ENCODE data around the gene SMPD3.

Gene SMPD3

GRCh38 chr16:68353366-68353765 lies 94.9 kb downstream of the SMPD3 start:
- in situ Hi-C loops (cut with MboI; ENCODE audit: low pct_unique_long_range_greater_than_20kb, low sequenced_read_pairs, unreplicated experiment) = no loop called here
- no peak for DNase-seq (ENCODE audit: low spot score)
- TF ChIP-seq CTCF (IDR thresholded peaks at IDR 0.05; ENCODE audit: extremely low read depth, insufficient read depth, missing control alignments) = no peak

DNA sequence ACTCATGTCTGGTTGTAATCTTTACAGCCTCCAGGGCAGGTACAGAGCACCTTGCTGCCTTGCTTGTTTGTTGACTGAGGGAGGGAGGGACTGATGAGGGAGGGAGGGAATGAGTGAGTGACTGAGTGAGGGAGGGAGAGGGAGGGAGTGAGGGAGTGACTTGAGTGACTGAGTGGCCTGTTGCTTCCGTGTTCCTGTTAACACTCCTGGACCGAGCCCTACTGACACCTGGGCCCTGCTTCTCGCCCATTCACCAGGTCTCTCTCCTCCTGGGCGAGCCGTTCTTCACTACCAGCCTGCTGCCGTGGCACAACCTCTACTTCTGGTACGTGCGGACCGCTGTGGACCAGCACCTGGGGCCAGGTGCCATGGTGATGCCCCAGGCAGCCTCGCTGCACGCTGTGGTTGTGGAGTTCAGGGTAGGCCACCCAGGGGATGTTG lies 96.3 kb downstream of the SMPD3 start:
- in situ Hi-C loops (cut with MboI; ENCODE audit: low pct_unique_long_range_greater_than_20kb, low sequenced_read_pairs, unreplicated experiment) = no loop called here
- TF ChIP-seq CTCF (IDR thresholded peaks at IDR 0.05; ENCODE audit: extremely low read depth, insufficient read depth, missing control alignments) = no peak
- no peak for DNase-seq (ENCODE audit: low spot score)

DNA sequence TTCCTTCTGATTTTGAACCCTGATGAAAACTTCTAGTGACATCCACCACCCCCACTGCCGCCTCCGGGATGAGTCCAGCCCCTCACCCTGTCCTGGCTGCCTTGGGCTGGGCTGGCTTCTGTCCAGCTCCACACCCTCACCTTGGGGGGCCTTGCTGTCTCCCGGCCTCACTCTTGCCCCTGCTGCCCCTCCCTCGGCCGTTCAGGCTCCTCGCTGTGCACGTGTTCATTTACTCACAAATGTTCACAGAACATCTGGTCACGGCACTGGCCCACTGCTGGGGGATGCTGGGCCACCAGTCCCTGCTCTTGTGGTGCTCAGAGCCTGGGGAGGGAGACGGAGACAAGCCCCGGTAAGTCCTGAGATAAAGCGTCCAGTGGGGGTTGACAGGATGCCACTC lies 96.8 kb downstream of the SMPD3 start:
- no peak for TF ChIP-seq CTCF (IDR thresholded peaks at IDR 0.05; ENCODE audit: extremely low read depth, insufficient read depth, missing control alignments)
- in situ Hi-C loops (cut with MboI; ENCODE audit: low pct_unique_long_range_greater_than_20kb, low sequenced_read_pairs, unreplicated experiment) = no loop called here
- DNase-seq (ENCODE audit: low spot score) = no peak

- no peak for TF ChIP-seq CTCF (IDR thresholded peaks at IDR 0.05; ENCODE audit: extremely low read depth, insufficient read depth, missing control alignments)
- in situ Hi-C loops (cut with MboI; ENCODE audit: low pct_unique_long_range_greater_than_20kb, low sequenced_read_pairs, unreplicated experiment) = no loop called here
- no peak for DNase-seq (ENCODE audit: low spot score)
Measured at GRCh38 chr16:68350813-68351350, 97.4 kb downstream of the SMPD3 start.

DNA sequence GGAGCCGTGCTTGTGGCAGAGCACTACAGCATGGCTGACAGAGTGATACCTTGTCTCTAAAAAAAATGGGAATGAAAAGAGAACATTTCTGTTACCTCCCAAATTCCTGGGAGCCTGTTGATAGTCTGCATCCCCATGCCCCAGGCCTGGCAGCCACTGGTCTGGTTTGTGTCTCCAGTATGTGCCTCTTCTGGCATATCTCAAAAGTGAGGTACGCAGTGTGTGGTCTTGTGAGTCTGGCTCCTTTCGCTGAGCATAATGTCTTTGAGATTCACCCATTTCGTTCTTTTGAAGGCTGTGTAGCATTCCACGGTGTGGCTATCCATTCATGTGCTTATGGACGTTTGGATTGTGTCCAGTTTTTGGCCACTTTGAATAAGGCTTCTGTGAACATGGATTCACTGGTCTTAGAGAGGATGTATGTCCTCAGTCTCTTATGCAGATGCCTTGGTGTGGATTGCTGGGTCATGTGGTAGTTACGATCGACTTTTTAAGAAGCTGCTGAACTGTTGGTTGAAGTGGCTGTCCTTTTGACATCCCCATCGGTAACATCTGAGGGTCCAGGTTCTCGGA lies 98.4 kb downstream of the SMPD3 start:
- no peak for TF ChIP-seq CTCF (IDR thresholded peaks at IDR 0.05; ENCODE audit: extremely low read depth, insufficient read depth, missing control alignments)
- DNase-seq (ENCODE audit: low spot score) = no peak
- in situ Hi-C loops (cut with MboI; ENCODE audit: low pct_unique_long_range_greater_than_20kb, low sequenced_read_pairs, unreplicated experiment) = no loop called here

GRCh38 chr16:68348639-68349445 lies 99.5 kb downstream of the SMPD3 start:
- no peak for DNase-seq (ENCODE audit: low spot score)
- in situ Hi-C loops (cut with MboI; ENCODE audit: low pct_unique_long_range_greater_than_20kb, low sequenced_read_pairs, unreplicated experiment) = no loop called here
- no peak for TF ChIP-seq CTCF (IDR thresholded peaks at IDR 0.05; ENCODE audit: extremely low read depth, insufficient read depth, missing control alignments)

All from GM13977 (cell line).